Ovary (tissue), 9 donors: ENCODE results near the gene PNLIPRP3. TPM values are rescaled to one million over a fixed set of nuclear protein-coding genes. Genes with fewer than 3 reads are reported as not detected.

Source experiments
- DNase-seq, 5 donors: peaks; one replicate each; pipeline ENCODE4 v3.0.0-alpha.2; 2019 to 2020
- H3K27ac ChIP-seq, 2 donors: fragments of 200-600 bp; one replicate each; pipeline versions ENCODE4 v1.5.1 to v1.8.0; 2019 to 2022
- H3K27me3 ChIP-seq: fragments of 200-600 bp; one replicate; pipeline ENCODE4 v1.8.0; 2022
- H3K36me3 ChIP-seq: fragments of 200-600 bp; sonication (generic); one replicate; pipeline ENCODE4 v1.5.1; 2019
- H3K4me1 ChIP-seq: one replicate; pipeline ENCODE4 v1.8.1; 2013; ENCODE audit warnings: mild to moderate bottlenecking, moderate library complexity; ENCODE audit not compliant: insufficient read depth
- H3K4me3 ChIP-seq: fragments of 200-600 bp; sonication (generic); one replicate; pipeline ENCODE4 v1.5.1; 2017
- H3K9me3 ChIP-seq, 2 donors: fragments of 200-600 bp in 1 of 2; sonication (generic) in 1 of 2; one replicate each; pipeline versions ENCODE4 v1.5.1 to v1.8.1; 2013 to 2019; ENCODE audit warnings: mild to moderate bottlenecking in 1 of 2, moderate library complexity in 1 of 2
- EP300 ChIP-seq: sonication (generic); formaldehyde crosslinking; IDR thresholded peaks from one replicate; pipeline ENCODE4 v1.6.1; 2017; ENCODE audit warnings: antibody characterized with exemption
- POLR2A ChIP-seq: fragments of 450-650 bp; IDR thresholded peaks from one replicate; pipeline ENCODE4 v1.6.1; 2017; ENCODE audit warnings: antibody characterized with exemption, mild to moderate bottlenecking, moderate library complexity
- WGBS, 3 donors: extraction: QIAGEN DNeasy Blood & Tissue Kit in 1 of 3; methylation state at CpG; one replicate each; pipeline versions ENCODE4 v1.1.5 to v1.1.7; 2013 to 2017; 5-methylcytosine and 5-hydroxymethylcytosine counted together
- intact Hi-C, 4 donors: fragments of 100-400 bp; cut with DNase I; formaldehyde crosslinking; loops; one replicate each; pipeline versions ENCODE4 v1.11.0 to v1.15.1; 2022 to 2023
- polyA plus RNA-seq, 2 donors: library from polyadenylated mRNA; stranded (reverse); fragments of 200-250 nt in 1 of 2; fragments of 350-450 nt in 1 of 2; fragmentation: Illumina TruSeq in 1 of 2; extraction: RNeasy Lipid Tissue Mini Kit (QIAGEN cat#74804) in 1 of 2; gene quantifications; one replicate each; pipeline ENCODE4 v1.2.3, GENCODE V29; 2013 to 2014
- total RNA-seq, 7 donors: library from RNA; depleted of rRNA in 2 of 7; stranded (reverse); fragments of >200 nt in 2 of 7; fragmentation: NEBNext Ultra II Directional in 3 of 7; extraction: Animal tissue kit (Norgen Biotek cat#: 25700) in 3 of 7; gene quantifications; one replicate each; pipeline versions ENCODE4 v1.1.0 to v1.2.4, GENCODE V29; 2016 to 2023
- TF ChIP-seq, protein P1 (sequence below), 3 donors: fragments of 450-650 bp in 2 of 3; fragments of 200-600 bp in 1 of 3; IDR thresholded peaks; one replicate each; pipeline versions ENCODE4 v1.5.1 to v1.8.0; 2016 to 2022; ENCODE audit warnings: antibody characterized with exemption in 3 of 3, mild to moderate bottlenecking in 1 of 3
- donor health status: DM: no; HTN: no; CAD: no; lungs with moderate emphysema.
- donor health status: DM: no; HTN: no; CAD: no.
- donor health status: Bipolar disorder and iron deficiency.
- donor health status: DM: yes; HTN: yes; CAD: no.
- donor health status: DM: no; HTN: no; CAD: no.
- donor health status: DM: yes; HTN: yes; CAD: no.

The PNLIPRP3 gene
- total and polyA plus RNA-seq, 9 donors = not detected

DNA sequence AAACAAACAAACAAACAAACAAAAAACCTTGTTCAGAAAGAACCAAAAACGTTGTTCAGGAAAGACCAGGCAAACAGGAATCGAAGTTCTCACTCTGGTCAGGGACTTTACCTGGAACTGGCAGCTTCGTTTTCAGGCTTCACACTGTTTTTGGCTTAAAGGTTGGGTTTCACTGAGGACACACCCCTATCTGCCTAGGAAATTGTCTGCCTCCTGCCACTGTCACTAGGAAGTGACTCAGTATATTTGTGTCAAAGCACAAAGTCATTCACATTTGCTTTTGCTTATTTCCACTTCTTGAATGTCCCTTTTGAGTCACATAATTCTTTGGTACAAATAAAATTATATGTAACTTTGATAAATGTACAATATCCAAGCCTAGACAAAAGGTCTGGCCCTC is 37.9 kb downstream of the PNLIPRP3 start:
- Histone ChIP-seq H3K27me3 (no peaks in the 10 kb centered on the region), H3K9me3 (no peaks in the 10 kb centered on the region), H3K4me3 (no peak overlapping the region), H3K36me3 (no peaks in the 10 kb centered on the region), H3K27ac (no peak overlapping the region), H3K4me1 (no peaks in the 10 kb centered on the region)
- WGBS, 3 donors = 50 to 59% (median 57%) methylated on average over 3 of the region's 3 CpGs
- no peak for TF ChIP-seq POLR2A
- TF ChIP-seq, protein P1, sequence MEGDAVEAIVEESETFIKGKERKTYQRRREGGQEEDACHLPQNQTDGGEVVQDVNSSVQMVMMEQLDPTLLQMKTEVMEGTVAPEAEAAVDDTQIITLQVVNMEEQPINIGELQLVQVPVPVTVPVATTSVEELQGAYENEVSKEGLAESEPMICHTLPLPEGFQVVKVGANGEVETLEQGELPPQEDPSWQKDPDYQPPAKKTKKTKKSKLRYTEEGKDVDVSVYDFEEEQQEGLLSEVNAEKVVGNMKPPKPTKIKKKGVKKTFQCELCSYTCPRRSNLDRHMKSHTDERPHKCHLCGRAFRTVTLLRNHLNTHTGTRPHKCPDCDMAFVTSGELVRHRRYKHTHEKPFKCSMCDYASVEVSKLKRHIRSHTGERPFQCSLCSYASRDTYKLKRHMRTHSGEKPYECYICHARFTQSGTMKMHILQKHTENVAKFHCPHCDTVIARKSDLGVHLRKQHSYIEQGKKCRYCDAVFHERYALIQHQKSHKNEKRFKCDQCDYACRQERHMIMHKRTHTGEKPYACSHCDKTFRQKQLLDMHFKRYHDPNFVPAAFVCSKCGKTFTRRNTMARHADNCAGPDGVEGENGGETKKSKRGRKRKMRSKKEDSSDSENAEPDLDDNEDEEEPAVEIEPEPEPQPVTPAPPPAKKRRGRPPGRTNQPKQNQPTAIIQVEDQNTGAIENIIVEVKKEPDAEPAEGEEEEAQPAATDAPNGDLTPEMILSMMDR (IDR thresholded peaks at IDR 0.05) = no peak
- TF ChIP-seq EP300 = no peak
- no peak for DNase-seq
- intact Hi-C loops = no loop called here

DNA sequence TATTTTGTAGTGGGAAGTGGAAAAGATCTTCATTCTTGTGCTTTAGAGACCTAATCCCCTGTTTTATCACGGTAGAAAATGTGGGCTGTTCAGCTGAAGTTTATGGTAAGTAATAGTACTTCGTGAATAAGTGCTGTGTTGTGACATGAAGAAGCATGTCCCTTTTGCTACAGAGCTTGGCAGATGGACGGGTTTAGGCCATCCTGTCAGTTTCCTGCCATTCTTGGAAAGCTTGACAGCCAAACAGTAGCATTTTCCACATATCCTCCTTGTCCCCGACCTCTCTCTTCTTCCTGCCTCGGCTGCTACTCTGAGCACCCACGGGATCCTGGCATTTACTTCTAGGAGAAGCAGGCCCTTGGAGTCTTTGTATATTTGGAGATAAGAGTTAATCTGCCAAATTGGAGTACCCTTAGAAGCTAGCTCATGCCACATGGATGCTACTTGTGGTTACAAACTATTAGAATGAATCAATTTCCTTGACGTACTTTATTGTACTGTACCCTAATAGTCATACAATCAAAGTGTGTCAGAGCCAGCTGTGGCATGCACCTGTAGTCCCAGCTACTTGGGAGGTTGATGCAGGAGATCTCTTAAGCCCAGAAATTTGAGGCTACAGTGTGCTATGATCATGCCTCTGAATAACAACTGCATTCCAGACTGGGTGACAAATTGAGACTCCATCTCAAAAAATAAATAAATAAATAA is 39.2 kb downstream of the PNLIPRP3 start:
- 71 to 76% (median 75%) methylated on average over 7 of the region's 7 CpGs for WGBS, 3 donors
- H3K27ac ChIP-seq = no peak overlapping the region

DNA sequence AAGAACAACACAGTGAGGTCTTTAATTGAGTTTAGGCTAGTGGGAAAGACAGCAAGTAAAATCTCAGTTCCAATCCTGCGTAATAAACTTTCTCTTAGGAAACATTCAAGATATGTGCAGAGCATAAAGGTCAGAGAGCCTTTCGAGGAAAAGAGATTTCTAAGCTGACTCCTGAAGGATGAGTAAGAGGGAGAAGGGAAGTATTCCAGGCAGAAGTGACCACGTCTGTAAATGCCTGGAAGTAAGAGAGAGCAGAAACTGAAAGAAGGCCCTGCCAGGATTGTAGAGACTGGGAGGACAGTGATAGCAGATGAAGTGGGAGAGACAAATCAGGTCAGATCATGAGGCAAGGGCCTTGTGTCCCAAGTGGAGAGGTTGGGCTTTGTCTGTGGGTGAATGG is 41.8 kb downstream of the PNLIPRP3 start:
- intact Hi-C loops = no loop called here

More for the DNA sequence above, 39.2 kb downstream of the PNLIPRP3 start:
- H3K4me1 ChIP-seq = no peaks in the 10 kb centered on the region
- no peaks in the 10 kb centered on the region for H3K36me3 ChIP-seq
- H3K9me3 ChIP-seq = no peaks in the 10 kb centered on the region
- no peak overlapping the region for H3K4me3 ChIP-seq
- no peak for DNase-seq
- intact Hi-C loops = no loop called here
- TF ChIP-seq EP300 (no peak), POLR2A (no peak)
- TF ChIP-seq, protein P1 (IDR thresholded peaks at IDR 0.05) = no peak
- no peaks in the 10 kb centered on the region for H3K27me3 ChIP-seq

DNA sequence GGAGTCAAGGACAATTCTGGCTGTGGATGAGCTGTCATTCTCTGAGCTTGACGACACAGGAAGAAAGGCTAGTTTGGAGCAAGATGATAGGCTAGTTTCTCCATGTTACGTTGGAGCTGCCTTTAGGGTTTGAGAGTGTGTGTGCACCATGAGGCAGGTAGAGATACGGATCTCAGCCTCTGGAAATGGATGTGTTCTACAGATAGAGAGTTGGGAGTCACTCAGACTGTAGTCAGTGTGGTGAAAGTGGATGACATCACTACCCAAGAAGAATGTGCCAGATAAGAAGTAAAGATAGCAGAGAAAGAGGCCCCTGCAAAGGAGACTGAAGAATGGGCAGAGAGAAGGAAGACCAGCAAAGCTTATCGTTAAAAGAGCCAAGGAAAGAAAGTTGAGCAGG is 42.4 kb downstream of the PNLIPRP3 start:
- intact Hi-C loops = no loop called here
- Histone ChIP-seq H3K27ac (no peak overlapping the region), H3K4me1 (no peaks in the 10 kb centered on the region), H3K4me3 (no peak overlapping the region), H3K27me3 (no peaks in the 10 kb centered on the region), H3K9me3 (no peaks in the 10 kb centered on the region), H3K36me3 (no peaks in the 10 kb centered on the region)
- no peak for DNase-seq
- 83 to 87% (median 85%) methylated on average over 4 of the region's 4 CpGs for WGBS, 3 donors
- TF ChIP-seq, protein P1 (IDR thresholded peaks at IDR 0.05) = no peak
- TF ChIP-seq EP300 (no peak), POLR2A (no peak)

More for the DNA sequence above, 41.8 kb downstream of the PNLIPRP3 start:
- TF ChIP-seq, protein P1 (IDR thresholded peaks at IDR 0.05) = no peak
- TF ChIP-seq POLR2A (no peak), EP300 (no peak)
- no peak overlapping the region for H3K4me3 ChIP-seq
- H3K27me3 ChIP-seq = no peaks in the 10 kb centered on the region
- H3K4me1 ChIP-seq = no peaks in the 10 kb centered on the region
- H3K9me3 ChIP-seq = no peaks in the 10 kb centered on the region
- no peak for DNase-seq
- no peak overlapping the region for H3K27ac ChIP-seq
- WGBS, 3 donors = 52 to 58% (median 57%) methylated on average over 3 of the region's 3 CpGs
- H3K36me3 ChIP-seq = no peaks in the 10 kb centered on the region
